Testis (tissue), 3 donors: Measurements from ENCODE around the gene CSRP2. TPM values are rescaled to one million over a fixed set of nuclear protein-coding genes. Genes with fewer than 3 reads are reported as not detected.

ENCODE experiments used
- DNase-seq: peaks from one replicate; pipeline ENCODE4 v3.0.0-alpha.2; 2019
- H3K27ac ChIP-seq, 2 donors: fragments of 200-600 bp; sonication (generic); one replicate each; pipeline ENCODE4 v1.5.1; 2019
- H3K27me3 ChIP-seq: fragments of 200-600 bp; sonication (generic); one replicate; pipeline ENCODE4 v1.5.1; 2019
- H3K36me3 ChIP-seq: fragments of 200-600 bp; sonication (generic); one replicate; pipeline ENCODE4 v1.5.1; 2017; ENCODE audit warnings: low read depth; ENCODE audit errors: missing control alignments
- H3K4me1 ChIP-seq: fragments of 200-600 bp; sonication (generic); one replicate; pipeline ENCODE4 v1.5.1; 2019
- H3K4me3 ChIP-seq, 2 donors: fragments of 200-600 bp; sonication (generic); one replicate each; pipeline ENCODE4 v1.5.1; 2017 to 2019
- H3K9me3 ChIP-seq: fragments of 200-600 bp; sonication (generic); one replicate; pipeline ENCODE4 v1.5.1; 2017
- POLR2A ChIP-seq: fragments of 450-650 bp; IDR thresholded peaks from one replicate; pipeline ENCODE4 v1.6.1; 2017; ENCODE audit warnings: antibody characterized with exemption, mild to moderate bottlenecking, moderate library complexity
- whole genome bisulfite sequencing, 2 donors: methylation state at CpG; one replicate each; pipeline ENCODE4 v1.1.5; 2018; 5-methylcytosine and 5-hydroxymethylcytosine counted together
- intact Hi-C: fragments of 100-400 bp; cut with DNase I; formaldehyde crosslinking; loops from one replicate; pipeline ENCODE4 v1.15.1; 2023; ENCODE audit warnings: low total_unique reads
- polyA plus RNA-seq: library from polyadenylated mRNA; stranded (reverse); fragments of 350-450 nt; fragmentation: Illumina TruSeq; extraction: RNeasy Lipid Tissue Mini Kit (QIAGEN cat#74804); gene quantifications from one replicate; pipeline ENCODE4 v1.2.3, GENCODE V29; 2014; ENCODE audit warnings: low read depth, low replicate concordance; ENCODE audit not compliant: insufficient read depth
- total RNA-seq, 2 donors: library from RNA; depleted of rRNA; stranded (reverse); fragments of >200 nt; gene quantifications; one replicate each; pipeline ENCODE4 v1.2.3, GENCODE V29; 2016
- TF ChIP-seq, protein P1 (sequence below), 3 experiments: fragments of 450-650 bp in 2 of 3; fragments of 200-600 bp in 1 of 3; sonication (generic) in 1 of 3; IDR thresholded peaks; one replicate each; pipeline ENCODE4 v1.5.1; 2016 to 2019; ENCODE audit warnings: antibody characterized with exemption in 3 of 3, mild to moderate bottlenecking in 2 of 3, moderate library complexity in 1 of 3

CSRP2 gene
- total and polyA plus RNA-seq, 3 donors from 2014 or later: 14.0 to 54.9 (median 20.1) TPM

DNA sequence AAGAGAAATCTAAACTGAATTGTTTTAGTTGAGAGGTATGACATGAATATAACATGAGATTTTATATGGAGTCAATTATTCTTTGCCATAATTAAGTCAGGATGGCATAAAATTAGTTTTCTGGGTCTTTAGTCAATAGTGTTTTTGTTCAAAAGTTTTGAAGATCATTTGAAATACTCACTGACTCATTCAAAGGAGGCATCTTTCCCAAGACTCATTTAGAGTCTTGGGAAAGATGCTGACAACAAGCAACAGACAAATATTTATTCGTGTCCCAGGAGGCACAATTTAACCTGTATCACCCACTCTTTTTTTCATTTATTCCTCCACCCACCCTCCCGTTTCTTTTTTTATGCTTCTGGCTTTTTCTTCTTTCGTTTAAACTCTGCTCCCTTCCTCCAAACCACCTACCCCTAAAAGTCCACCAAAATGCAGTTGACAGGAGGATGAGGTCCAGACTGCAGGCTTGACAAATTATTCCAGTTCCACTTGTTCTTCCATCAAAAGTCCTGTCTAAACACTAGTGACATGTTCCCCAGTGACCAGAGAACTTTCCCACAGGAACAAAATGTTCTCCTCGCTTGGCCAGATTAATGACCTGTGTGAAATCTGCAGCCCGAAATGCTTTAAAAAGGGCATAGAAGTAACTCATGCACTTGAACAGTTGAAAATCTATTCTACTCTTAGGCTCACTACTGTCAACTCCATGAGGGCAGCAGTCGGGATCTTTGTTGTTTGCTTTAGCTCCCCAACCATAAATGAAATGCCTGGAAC lies 43.3 kb upstream of the CSRP2 start:
- no peak overlapping the region for H3K4me3 ChIP-seq
- no peak overlapping the region for H3K27ac ChIP-seq
- H3K9me3 ChIP-seq: no peaks in the 10 kb centered on the region
- intact Hi-C loops: no loop called here
- TF ChIP-seq POLR2A: no peak
- TF ChIP-seq, protein P1, sequence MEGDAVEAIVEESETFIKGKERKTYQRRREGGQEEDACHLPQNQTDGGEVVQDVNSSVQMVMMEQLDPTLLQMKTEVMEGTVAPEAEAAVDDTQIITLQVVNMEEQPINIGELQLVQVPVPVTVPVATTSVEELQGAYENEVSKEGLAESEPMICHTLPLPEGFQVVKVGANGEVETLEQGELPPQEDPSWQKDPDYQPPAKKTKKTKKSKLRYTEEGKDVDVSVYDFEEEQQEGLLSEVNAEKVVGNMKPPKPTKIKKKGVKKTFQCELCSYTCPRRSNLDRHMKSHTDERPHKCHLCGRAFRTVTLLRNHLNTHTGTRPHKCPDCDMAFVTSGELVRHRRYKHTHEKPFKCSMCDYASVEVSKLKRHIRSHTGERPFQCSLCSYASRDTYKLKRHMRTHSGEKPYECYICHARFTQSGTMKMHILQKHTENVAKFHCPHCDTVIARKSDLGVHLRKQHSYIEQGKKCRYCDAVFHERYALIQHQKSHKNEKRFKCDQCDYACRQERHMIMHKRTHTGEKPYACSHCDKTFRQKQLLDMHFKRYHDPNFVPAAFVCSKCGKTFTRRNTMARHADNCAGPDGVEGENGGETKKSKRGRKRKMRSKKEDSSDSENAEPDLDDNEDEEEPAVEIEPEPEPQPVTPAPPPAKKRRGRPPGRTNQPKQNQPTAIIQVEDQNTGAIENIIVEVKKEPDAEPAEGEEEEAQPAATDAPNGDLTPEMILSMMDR (IDR thresholded peaks at IDR 0.05): no peak
- no peak for DNase-seq
- no peaks in the 10 kb centered on the region for H3K4me1 ChIP-seq
- WGBS, 2 donors: 74 to 83% methylated on average over 6 of the region's 6 CpGs
- H3K27me3 ChIP-seq: no peaks in the 10 kb centered on the region
- H3K36me3 ChIP-seq: no peaks in the 10 kb centered on the region

DNA sequence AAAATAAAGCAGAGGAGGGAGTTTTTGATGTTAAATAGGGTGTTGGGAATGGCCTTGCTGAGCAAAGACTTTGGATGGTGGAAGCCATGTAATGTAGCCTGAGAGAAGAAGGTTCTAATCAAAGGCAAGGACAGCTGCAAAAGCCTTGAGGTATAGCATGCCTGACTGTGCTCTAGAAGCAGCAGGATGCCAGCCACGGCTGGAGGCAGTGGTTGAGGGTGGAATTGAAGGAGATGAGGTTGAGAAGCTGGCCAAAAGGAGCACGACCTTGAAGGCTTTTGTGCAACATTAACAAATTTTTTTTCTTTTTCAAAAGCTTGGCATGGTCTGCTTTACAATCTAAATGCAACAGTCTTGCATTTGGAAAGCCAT lies 42.3 kb upstream of the CSRP2 start:
- DNase-seq: peak; percentile 20
- Histone ChIP-seq H3K36me3 (no peaks in the 10 kb centered on the region), H3K27me3 (no peaks in the 10 kb centered on the region), H3K4me1 (peaks cover 7% of the 10 kb centered on the region), H3K9me3 (no peaks in the 10 kb centered on the region), H3K4me3 (no peak overlapping the region), H3K27ac (no peak overlapping the region)
- intact Hi-C loops: no loop called here
- WGBS, 2 donors: 46 to 71% methylated on average over 2 of the region's 2 CpGs
- no peak for TF ChIP-seq POLR2A
- TF ChIP-seq, protein P1 (IDR thresholded peaks at IDR 0.05): no peak

DNA sequence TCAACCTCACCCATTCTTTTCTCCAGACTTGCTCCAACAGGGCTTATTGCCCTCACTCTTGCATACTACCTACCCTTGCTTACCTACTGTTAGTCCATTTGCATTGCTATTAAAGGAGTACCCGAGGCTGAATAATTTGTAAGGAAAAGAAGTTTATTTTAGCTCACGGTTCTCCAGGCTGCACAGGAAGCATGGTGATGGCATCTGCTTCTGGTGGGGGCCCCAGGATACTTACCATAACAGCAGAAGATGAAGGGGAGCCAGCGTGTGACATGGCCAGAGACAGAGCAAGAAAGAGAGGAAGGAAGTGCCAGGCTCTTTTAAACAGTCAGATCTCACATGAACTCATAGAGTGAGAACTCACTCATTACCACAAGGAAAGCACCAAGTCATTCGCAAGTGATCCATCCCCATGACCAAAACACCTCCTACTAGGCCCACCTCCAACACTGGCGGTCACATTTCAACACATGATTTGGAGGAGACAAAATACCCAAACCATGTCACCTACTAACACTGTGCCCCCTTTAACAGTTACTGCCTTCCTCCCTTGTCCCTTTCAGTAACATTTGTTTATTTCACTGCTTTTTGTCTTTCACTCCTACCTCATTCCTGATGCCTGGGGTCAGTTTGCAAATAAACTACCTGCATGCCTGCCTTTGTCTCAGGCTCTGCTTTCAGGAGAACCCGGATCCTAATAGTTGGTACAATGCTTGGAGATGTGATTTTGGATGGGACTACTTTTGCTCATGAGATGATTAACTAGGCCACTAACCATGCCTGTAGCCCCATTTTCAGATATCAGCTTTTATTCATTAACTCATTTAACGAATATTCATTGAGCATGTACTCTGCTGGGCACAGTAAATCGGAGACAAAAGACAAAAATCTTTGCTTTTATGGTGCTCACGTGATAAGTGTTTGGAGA lies 41.6 kb upstream of the CSRP2 start:
- TF ChIP-seq, protein P1 (IDR thresholded peaks at IDR 0.05): no peak
- TF ChIP-seq POLR2A: no peak
- no peak overlapping the region for H3K4me3 ChIP-seq

DNA sequence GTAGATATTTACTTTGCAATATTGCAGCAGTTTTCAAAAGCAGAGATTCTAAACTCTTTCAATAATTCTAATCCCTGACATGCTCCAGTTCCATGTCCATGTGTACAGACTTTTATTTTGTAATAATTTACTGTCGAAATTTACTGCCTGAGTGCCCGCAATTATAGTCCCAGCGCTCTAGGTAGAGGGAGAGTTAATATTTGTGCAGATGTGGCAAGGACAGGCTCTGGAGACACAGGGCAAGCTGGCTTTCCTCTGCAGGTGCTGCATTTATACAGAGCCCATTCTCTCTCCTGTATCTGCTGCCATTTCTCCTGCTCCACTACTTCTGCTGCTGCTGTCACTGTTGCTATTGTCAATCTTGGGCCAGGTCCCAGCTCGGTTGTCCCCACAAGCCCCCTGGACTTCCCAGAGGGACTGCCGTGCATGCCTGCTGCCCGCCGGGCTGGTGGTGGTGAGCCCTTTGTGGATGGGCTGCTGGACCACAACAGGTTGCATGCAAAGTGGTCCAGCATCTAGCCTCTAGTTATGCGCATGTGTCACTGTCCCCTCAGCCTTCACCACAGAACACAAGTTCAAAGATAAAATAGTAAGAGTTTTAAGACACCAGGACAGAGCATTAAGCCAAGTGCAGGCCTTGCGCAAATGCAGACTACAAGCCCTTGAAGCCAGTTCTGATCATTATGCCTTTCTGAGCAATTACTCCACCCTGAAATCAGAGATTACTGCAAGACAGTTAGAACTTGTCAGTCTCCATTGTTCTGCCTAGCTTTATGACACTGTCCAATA lies 40.8 kb upstream of the CSRP2 start:
- peaks cover 7% of the 10 kb centered on the region for H3K4me1 ChIP-seq
- H3K27me3 ChIP-seq: no peaks in the 10 kb centered on the region
- H3K27ac ChIP-seq: no peak overlapping the region
- H3K36me3 ChIP-seq: no peaks in the 10 kb centered on the region
- no peak for TF ChIP-seq POLR2A
- no peaks in the 10 kb centered on the region for H3K9me3 ChIP-seq
- 81 to 92% methylated on average over 8 of the region's 9 CpGs for WGBS, 2 donors
- no peak for DNase-seq
- intact Hi-C loops: no loop called here
- H3K4me3 ChIP-seq: no peak overlapping the region

More for the DNA sequence above, 41.6 kb upstream of the CSRP2 start:
- Histone ChIP-seq H3K27ac (no peak overlapping the region), H3K27me3 (no peaks in the 10 kb centered on the region), H3K4me1 (peaks cover 7% of the 10 kb centered on the region), H3K36me3 (no peaks in the 10 kb centered on the region), H3K9me3 (no peaks in the 10 kb centered on the region)
- no peak for DNase-seq
- intact Hi-C loops: no loop called here
- 84 to 90% methylated on average over 9 of the region's 9 CpGs for WGBS, 2 donors

DNA sequence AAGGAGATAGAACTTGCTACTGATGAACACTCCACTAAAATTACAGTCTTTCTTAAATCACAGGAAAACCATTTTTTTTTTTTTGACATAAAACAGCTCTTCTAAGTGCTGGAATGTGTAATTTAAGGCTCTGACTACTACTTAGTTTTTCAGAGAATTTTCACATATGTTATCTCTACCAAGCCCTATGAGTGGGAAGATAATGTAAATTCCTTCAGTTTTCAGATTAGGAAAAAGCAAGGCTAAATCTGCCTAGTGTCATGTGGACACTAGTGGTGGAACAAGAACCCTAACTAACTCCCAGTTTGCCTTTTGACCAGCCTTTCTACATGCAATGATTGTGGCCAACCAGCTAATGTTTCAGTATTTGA lies 37.3 kb upstream of the CSRP2 start:
- Histone ChIP-seq H3K36me3 (no peaks in the 10 kb centered on the region), H3K9me3 (no peaks in the 10 kb centered on the region), H3K4me1 (peaks cover 7% of the 10 kb centered on the region), H3K27me3 (no peaks in the 10 kb centered on the region), H3K4me3 (no peak overlapping the region), H3K27ac (peak overlapping the region; percentile 33 to 47)
- no peak for TF ChIP-seq POLR2A
- TF ChIP-seq, protein P1 (IDR thresholded peaks at IDR 0.05): no peak
- no peak for DNase-seq
- intact Hi-C loops: no loop called here
